Raji (cell line): Measurements from ENCODE around the gene CKM.

ENCODE experiments used
- POLR2A ChIP-seq: IDR thresholded peaks from 2 replicates; pipeline ENCODE4 v1.6.1; 2011; ENCODE audit warnings: low read depth, low read length, control low read depth; ENCODE audit not compliant: insufficient read depth

CKM gene

DNA sequence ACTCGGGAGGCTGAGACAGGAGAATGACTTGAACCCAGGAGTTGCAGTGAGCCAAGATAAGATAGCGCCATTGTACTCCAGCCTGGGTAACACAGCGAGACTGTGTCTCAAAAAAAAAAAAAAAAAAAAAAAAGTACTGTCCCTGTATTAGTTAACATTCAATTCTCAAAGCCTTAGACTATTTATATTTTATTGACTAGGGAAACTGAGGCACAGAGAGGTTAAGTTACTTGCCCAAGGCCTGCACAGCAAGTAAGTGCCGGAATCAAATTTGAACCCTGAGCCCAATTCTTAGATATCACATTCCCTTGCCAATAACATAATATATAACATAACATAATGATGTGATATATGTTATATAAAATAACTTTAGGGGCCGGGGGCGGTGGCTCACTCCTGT lies 17.0 kb upstream of the CKM start:
- no peak for TF ChIP-seq POLR2A

DNA sequence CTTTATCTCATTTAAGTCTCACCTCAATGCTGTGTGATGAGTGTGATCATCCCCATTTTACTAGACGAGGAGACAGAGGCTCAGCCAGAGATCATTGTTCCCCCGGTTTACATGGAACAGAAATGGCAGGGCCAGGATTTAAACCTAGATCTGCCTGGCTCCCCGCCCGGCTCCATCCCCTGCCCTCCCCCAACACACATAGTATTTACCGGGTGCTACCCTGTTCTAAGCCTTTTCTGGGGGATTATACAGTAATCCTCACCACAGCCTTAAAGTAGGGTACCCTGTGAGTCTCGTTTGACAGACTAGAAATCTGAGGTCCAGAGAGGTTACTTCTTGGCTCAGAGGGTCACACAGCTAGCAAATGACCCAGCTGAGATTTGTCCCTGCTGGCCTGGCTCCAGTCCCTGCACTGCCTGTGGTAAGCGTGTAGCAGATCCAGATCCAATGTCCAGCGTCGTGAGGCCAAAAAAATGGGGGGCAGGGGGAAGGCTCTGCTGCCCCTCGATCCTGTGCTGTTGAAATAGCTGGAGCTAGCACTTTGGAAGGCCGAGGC lies 14.1 kb upstream of the CKM start:
- no peak for TF ChIP-seq POLR2A

DNA sequence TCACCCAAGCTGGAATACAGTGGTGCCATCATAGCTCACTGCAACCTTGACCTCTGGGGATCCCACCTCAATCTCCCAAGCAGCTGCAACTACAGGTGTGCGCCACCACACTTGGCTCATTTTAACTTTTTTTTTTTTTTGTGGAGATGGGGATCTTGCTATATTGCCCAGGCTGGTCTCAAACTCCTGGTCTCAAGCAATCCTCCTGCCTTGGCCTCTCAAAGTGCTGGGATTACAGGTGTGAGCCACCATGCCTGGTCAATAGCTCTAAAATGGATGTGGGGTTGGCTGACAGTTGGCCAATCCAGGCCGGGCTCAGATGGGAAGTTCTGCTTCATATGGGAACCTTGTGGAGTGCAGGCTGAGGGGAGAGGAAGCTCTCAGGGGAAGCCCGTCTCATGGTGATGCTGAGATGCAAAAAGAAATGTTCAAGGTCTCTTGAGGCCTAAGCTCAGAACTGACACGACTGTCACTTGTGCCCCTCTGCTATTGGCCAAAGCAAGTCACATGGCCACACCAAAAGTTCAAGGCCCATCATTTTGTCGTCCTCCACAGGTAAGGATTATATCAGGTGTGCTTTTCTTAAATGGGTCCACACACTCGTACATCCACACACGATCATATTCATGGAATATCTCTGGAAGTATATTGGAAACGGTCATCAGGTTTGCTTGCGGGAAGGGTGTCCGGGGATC lies 11.1 kb upstream of the CKM start:
- TF ChIP-seq POLR2A: no peak

DNA sequence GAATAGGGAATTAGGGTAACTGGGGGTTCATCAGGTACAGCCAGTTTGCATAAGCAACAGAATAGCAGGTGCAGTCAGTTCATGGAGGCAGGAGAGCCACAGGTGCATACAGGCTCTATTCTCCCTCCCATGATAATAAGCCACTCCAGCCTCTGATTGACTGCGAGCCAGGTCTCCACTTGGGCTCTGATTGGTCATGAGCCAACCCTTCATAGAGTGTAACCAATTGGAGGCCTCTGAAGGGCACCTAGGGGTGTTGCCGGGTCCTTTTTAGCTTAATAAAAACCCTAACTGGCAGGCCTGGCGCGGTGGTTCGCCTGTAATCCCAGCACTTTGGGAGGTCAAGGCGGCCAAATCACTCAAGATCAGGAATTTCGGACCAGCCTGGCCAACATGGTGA lies 8.7 kb upstream of the CKM start:
- no peak for TF ChIP-seq POLR2A

DNA sequence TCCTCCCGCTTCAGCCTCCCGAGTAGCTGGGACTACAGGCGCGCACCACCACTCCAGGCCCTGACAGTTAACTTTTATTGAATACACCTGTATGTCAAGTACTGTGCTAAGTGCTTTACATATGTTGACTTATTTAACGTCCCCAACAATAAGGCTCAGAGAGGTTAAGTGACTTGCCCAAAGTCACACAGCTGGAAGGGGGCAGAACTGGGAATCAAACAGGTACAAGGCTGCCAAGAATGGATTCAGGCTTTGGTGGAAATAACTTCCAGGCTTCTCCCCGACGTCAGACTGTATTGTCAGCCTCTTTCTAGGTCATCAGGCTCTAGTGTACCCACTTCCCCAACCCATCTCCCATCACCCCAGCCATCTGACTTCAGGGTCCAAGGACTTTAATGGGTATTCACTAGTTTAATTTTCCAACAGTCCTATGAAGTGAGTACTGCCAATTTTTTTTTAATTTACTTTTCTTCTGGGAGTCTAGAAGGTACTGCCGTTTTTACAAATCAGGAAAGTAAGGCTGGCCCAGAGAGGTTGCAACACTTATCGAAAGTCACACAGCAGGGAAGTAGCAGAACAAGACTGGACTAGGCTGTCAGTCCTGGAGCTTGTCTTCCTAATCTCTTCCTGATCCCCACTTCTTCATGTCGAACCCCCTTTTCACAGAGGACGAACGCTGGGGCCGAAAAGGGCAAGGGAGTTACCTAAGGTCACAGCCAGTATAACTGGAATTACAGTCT lies 4.9 kb upstream of the CKM start:
- no peak for TF ChIP-seq POLR2A

DNA sequence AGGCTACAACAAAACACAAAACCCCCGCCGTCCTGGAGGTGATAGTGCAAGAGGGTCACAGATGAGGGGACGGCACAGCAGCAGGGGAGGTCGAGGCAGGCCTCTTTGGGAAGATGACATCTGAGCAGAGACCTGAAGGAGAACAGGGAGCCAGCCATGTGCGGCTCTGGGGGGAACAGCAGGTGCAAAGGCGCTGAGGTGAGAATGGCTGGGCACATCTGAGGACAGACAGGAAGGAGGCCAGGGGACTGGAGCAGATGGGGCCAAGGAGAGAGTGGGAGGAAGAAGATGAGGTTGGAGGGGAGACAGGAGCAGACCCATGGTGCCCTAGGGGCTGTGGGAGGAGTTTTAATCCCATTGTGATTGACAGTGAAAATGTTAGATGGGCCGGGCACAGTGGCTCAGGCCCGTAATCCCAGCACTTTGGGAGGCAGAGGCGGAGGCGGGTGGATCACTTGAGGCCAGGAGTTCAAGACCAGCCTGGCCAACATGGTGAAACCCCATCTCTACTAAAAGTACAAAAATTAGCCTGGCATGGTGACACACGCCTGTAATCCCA lies 1.8 kb upstream of the CKM start:
- no peak for TF ChIP-seq POLR2A

DNA sequence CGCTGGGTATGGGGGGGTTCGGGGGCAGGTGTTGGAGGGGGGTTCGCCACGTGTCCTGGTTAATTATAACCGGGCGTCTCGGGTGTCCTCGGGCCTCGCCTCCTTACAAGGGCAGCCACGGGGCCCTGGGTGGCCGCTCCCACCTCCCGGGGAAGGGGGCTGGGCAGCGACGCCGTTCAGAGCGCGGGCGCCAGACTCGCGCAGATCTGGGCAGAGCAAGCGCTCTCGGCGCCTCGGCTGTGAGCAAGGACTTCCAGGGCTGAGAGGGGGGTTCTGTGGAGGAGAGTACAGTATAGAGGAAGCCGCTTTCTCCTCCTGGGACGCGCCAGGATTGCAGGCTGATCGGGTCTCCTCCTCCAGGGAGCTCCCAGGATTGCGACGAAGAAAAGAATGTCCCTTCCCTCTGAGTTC lies 1.0 kb upstream of the CKM start:
- no peak for TF ChIP-seq POLR2A

DNA sequence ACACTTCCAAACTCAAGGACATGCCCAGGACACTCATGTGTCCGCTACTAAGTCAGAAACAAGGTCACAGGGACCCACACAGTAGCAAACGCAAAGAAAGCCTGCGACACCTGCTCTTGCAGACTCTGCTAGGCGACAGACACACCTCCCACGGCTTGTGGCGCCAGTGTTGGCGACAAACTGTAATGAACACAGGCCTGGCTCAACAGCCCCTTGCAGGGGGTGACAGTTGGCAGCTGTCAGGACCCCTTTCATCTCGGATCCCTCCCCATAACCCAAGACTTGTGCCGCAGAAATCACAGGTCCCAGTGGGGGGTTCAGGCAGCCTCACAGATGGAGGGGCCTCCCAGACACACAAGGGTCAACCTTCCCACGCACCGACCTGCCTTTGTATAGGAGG lies 364 bp downstream of the CKM start:
- TF ChIP-seq POLR2A: no peak

DNA sequence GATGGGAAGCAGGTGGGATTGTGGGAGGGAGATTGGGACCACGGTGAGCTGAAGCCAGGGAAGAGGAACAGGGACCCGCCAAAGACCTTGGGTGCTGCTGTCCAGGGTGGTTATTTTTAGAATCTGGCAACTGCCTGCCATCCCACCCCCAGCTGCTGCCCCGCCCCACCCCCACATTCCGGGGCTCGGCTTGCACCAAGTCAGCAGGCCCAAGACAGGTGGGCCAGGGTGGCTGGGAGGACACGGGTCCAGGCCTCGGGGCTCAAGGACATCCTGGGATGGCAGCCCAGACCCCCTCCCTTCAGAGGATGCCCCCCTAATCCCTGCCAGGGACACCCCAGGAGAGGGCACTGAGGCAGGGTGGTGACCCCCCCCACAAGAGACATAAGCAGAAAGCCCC lies 827 bp downstream of the CKM start:
- TF ChIP-seq POLR2A: no peak

DNA sequence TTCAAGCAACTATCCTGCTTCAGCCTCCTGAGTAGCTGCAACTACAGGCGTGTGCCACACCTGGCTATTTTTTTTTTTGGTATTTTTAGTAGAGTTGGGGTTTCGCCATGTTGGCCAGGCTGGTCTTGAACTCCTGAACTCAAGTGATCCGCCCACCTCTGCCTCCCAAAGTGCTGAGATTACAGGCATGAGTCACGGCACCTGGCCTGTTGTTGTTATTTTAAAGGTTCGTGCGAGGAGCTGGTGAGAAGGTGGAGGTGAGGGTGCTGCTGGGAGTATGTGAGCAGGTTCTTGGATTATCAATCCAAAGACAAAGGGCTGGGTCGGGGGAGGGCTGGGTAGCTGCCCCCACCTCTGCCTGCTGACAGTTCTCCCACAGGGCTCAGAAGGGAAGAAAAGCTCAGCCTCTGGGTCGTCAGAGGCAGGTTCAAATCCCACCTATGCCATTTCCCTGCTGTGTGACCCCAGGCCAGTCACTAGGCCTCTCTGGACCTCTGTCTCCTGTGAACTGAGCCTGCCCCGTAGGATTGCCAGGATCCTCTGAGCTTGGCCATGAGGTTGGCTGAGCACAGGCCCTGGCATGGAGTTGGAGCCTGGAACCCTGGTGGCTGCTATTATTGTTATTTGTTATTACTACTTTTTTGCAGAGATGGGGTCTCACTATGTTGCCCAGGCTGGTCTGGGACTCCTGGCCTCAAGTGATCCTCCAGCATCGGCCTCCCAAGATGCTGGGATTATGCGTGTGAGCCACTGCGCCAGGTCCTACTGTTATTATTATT lies 1.5 kb downstream of the CKM start:
- no peak for TF ChIP-seq POLR2A

DNA sequence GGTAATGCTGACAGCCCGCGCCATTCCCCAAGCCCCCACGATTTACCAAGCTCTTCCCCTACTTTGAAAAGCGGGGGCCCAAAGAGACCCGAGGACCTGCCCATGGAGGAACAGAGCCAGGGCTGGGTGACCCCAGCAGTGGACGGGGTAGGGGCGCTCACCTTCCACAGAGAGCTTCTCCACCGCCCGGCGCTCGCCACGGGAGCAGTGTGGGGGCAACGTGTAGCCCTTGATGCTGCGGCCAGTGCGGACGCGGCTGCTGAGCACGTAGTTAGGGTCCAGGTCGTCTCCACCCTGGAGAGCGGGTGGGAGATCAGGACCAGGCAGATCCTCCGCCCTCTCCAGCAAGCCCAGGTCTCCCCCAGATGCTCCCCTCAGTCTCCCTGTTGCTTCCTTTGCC lies 7.4 kb downstream of the CKM start:
- no peak for TF ChIP-seq POLR2A

DNA sequence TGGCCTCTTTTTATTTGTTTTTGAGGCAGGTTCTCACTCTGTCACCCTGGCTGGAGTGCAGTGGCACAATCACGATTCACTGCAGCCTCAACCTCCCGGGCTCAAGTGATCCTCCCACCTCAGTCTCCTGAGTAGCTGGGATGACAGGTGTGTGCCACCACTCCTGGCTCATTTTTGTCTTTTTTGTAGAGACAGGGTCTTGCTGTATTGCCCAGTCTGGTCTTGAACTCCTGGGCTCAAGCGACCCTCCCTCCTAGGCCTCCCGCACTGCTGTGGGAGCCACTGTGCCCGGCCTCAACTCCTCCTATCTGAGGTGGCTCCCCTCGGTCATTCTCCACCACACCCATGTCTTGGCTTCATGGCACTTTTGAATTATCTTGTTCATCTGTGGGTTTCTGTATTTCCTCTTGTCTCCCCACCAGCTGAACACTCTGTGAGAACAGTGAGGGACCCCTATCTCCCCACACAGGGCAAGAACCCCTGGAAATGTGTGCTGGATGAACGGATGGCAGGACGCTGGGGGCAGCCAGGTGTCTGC lies 7.9 kb downstream of the CKM start:
- TF ChIP-seq POLR2A: no peak

DNA sequence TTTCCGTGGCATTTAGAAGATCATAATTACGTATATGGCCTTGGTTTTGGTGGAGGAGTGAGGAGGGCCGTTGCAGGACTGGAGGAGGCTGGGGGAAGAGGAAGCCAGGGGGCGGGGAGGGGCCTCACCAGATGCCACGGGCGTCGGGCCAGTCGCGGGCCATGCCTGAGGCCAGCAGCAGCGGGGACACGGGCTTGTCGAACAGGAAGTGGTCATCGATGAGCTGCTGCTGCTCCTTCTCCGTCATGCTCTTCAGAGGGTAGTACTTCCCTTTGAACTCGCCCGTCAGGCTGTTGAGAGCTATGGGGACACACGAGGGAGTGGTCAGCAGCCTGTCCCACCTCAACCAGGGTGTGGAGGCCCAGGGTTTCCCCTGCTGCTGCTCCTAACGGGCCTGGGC lies 11.1 kb downstream of the CKM start:
- TF ChIP-seq POLR2A: no peak

DNA sequence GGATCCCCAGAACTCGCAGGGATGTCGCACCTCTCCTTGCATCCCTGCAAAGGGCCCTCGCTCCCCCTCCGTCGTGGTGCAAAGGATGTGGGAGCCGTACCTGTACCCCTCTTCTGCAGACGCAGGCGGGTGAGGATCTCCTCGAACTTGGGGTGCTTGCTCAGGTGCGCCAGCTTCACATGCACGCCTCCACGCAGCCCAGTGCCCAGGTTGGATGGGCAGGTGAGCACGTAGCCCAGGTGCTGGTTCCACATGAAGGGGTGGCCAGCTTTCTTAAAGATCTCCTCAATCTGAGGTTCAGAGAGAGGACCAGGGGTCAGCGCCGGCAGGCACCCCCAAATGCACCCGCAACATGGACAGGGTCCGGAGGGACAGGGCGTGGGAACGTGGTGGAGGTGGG lies 15.3 kb downstream of the CKM start:
- no peak for TF ChIP-seq POLR2A

DNA sequence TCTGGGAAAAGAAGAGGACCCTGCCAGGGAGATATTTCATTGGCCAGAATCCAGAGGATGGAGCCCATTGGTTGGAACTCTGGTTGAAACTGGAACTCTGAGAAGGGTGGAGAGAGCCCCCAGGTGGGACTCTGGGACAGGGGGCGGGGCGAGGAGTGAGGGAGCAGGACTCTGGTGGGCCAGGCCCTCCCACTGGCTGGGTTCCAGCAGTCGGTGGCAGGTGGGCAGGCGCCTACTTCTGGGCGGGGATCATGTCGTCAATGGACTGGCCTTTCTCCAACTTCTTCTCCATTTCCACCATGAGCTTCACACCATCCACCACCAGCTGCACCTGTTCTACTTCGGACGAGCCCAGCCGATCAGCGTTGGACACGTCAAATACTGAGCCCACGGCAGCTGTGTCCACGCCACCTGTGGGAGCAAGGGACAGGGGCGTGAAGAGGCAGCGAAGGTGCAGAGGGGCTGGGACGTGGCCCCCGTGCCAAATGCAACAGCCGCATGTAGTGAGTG lies 16.1 kb downstream of the CKM start:
- TF ChIP-seq POLR2A: no peak
